Mucosa of descending colon (tissue), 3 donors: ENCODE results near the gene PRM3. TPM values are rescaled to one million over a fixed set of nuclear protein-coding genes. Genes with fewer than 3 reads are reported as not detected.

Experiments used
- ATAC-seq: fragments of 200-7000 bp; cut with Tn5 transposase; one replicate; pipeline ENCODE4 v1.9.1; 2020; ENCODE audit warnings: mild to moderate bottlenecking, moderate library complexity
- DNase-seq, 3 donors: peaks; one replicate each; pipeline ENCODE4 v3.0.0-alpha.2; 2020
- H3K36me3 ChIP-seq: fragments of 200-600 bp; one replicate; pipeline ENCODE4 v1.8.0; 2021; ENCODE audit warnings: low read depth, mild to moderate bottlenecking
- H3K4me1 ChIP-seq: fragments of 200-600 bp; one replicate; pipeline ENCODE4 v1.8.0; 2021; ENCODE audit warnings: low read depth, mild to moderate bottlenecking
- H3K4me3 ChIP-seq: fragments of 200-600 bp; one replicate; pipeline ENCODE4 v1.8.0; 2021; ENCODE audit warnings: mild to moderate bottlenecking
- H3K9me3 ChIP-seq: fragments of 200-600 bp; one replicate; pipeline ENCODE4 v1.8.0; 2021; ENCODE audit warnings: mild to moderate bottlenecking
- intact Hi-C, 2 donors: fragments of 100-400 bp; cut with DNase I in 1 of 2; cut with micrococcal nuclease in 1 of 2; formaldehyde crosslinking; loops; one replicate each; pipeline versions ENCODE4 v1.11.0 to v1.11.1; 2022; cut with DNase I, micrococcal nuclease
- total RNA-seq, 3 donors: library from RNA; stranded (reverse); fragmentation: NEBNext Ultra II Directional in 2 of 3; extraction: Animal tissue kit (Norgen Biotek cat#: 25700) in 2 of 3; gene quantifications; one replicate each; pipeline versions ENCODE4 v1.2.1 to v1.2.4, GENCODE V29; 2021 to 2023
- TF ChIP-seq, protein P1 (sequence below): fragments of 200-600 bp; IDR thresholded peaks from one replicate; pipeline ENCODE4 v1.8.0; 2022; ENCODE audit warnings: antibody characterized with exemption, mild to moderate bottlenecking
- donor health status: DM: no; HTN: no; CAD: no; lungs with moderate emphysema.
- donor health status: DM: no; HTN: no; CAD: no.
- donor health status: DM: no; HTN: yes; CAD: no.

Gene PRM3
- total RNA-seq, 3 donors from 2014 or later, result not detected

DNA sequence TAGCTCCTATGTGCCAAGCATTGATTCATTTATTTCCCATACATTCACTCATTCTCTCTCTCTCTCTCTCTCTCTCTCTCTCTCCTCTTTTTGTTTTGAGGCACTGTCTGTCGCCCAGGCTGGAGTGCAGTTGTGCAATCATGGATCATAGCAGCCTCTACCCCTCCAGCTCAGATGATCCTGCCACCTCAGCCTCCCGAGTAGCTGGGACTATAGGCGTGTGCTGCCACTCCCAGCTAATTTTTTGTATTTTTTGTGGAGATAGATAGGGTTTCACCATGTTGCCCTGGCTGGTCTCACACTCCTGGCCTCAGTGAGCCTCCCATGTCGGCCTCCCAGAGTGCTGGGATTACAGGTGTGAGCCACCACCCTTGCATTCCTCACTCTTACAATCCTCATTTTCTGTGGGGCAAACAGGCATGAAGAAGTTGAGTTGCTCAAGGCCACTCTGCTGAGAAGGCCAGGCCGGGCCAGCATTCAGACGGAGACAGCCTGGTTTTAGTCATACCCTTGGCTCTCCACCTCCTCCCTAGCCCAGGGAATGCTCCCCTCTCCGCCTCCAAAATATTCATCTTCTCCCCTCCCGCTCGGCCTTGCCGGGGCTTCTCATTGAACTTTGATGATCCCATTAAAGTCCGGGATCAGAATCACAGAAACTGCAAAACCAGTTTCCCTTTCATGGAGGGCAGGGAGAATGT lies 3.6 kb upstream of the PRM3 start:
- no peak for DNase-seq
- Histone ChIP-seq H3K4me1 (no peaks in the 10 kb centered on the region), H3K9me3 (no peaks in the 10 kb centered on the region), H3K4me3 (no peak overlapping the region), H3K36me3 (no peaks in the 10 kb centered on the region)
- intact Hi-C loops, result no loop called here
- TF ChIP-seq, protein P1, sequence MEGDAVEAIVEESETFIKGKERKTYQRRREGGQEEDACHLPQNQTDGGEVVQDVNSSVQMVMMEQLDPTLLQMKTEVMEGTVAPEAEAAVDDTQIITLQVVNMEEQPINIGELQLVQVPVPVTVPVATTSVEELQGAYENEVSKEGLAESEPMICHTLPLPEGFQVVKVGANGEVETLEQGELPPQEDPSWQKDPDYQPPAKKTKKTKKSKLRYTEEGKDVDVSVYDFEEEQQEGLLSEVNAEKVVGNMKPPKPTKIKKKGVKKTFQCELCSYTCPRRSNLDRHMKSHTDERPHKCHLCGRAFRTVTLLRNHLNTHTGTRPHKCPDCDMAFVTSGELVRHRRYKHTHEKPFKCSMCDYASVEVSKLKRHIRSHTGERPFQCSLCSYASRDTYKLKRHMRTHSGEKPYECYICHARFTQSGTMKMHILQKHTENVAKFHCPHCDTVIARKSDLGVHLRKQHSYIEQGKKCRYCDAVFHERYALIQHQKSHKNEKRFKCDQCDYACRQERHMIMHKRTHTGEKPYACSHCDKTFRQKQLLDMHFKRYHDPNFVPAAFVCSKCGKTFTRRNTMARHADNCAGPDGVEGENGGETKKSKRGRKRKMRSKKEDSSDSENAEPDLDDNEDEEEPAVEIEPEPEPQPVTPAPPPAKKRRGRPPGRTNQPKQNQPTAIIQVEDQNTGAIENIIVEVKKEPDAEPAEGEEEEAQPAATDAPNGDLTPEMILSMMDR, result no peak
- ATAC-seq, result no peak

DNA sequence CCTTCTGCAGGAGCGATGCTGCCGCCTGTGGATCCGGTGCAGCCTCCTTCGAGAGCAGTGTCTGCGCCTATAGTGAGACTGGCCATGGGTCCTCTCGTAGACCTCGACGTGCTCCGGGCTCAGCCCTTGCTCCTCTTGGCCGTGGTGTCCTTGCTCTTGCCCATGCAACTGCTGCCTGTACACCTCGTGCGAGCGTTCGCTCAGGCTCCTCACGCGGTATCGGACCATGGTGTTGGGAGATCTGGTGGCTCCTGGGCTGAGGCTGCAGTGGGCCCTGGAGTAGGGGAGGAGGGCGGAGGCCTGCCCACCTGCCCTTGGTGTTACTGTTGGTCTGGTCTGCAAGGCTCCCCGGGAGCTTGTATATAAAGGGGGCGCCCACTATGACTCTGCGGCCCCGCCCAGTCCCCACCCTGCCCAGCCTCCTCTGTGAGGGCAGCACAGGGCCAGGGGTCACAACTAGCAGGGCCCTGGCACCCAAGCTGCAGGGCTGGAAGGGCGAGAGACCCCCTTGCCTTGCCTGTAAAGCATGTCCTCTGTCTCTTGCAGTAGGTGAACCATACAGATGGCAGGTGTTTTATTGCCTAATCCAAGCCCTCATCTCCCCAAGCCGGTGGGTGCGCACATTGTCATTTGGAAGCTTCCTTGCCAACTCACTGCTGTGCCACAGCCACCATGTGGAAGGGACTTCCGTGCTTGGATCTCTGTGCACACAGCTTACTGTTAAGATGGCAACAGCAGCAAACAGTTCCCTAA lies 2.9 kb upstream of the PRM3 start, which contains the start of gene PRM2:
Gene PRM2, minus strand, starts transcription at position 338 of the 753 bp plus-strand sequence. Its CDS starts 110 bp downstream, at position 228.
- DNase-seq (no peak), ATAC-seq (no peak)
- no peaks in the 10 kb centered on the region for H3K9me3 ChIP-seq
- H3K4me1 ChIP-seq, result no peaks in the 10 kb centered on the region
- TF ChIP-seq, protein P1, result no peak
- intact Hi-C loops, result no loop called here
- no peak within 1 kb of the TSS for H3K4me3 ChIP-seq
- no peaks in the 10 kb centered on the region for H3K36me3 ChIP-seq

DNA sequence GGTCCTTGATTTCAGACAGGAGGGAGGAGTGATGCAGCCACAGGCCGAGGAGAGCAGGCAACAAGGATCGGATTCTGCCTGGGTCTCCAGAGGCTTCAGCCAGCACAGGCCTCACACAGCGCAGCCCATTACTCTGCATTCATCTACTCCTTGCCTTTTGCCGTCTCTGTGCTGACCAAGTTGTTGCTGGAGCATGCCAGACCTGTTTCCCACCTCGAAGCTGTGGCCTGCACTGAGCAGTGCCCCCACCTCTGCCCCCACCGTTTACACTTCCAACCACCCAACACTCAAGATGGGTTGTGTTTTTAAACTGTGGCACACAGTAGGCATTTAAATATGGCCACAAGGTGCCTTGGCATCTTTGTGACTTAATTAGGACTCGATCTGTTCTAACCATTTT lies 1.5 kb upstream of the PRM3 start:
- intact Hi-C loops, result no loop called here

DNA sequence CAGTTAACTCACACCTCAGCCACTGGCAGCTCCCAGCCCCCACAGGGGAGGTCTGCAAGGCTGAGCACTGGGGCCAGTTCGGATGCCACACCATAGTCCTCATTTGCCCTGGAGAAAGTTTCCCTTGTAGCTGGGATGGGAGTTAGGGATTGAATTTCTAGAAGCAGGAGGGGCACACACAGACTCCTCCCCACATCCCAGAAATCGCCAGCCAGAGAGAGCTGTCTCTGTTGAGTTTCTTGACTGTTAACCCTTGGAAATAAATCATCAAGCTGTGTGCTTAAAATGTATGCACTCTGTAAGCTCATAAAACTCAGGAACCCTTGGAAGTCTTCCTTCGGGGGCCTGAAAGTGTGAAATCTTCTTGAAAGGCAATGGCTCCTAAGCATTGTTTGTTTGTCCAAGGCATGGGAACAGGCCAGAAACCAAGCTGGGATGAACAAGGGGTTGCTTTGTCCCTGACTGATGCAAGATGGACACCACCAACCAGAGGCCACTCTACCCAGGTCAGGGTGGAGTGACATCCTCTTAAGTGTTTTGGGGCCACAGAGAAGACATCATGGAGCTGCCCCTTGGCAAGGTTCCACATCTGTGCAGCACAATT lies 394 bp upstream of the PRM3 start:
- DNase-seq (no peak), ATAC-seq (no peak)
- Histone ChIP-seq H3K4me3 (no peak overlapping the region), H3K36me3 (no peaks in the 10 kb centered on the region), H3K4me1 (no peaks in the 10 kb centered on the region), H3K9me3 (no peaks in the 10 kb centered on the region)
- TF ChIP-seq, protein P1, result no peak
- intact Hi-C loops, result no loop called here

More for the DNA sequence above, 1.5 kb upstream of the PRM3 start:
- Histone ChIP-seq H3K36me3 (no peaks in the 10 kb centered on the region), H3K9me3 (no peaks in the 10 kb centered on the region), H3K4me1 (no peaks in the 10 kb centered on the region), H3K4me3 (no peak overlapping the region)
- TF ChIP-seq, protein P1, result no peak
- ATAC-seq, result no peak
- DNase-seq, result no peak

DNA sequence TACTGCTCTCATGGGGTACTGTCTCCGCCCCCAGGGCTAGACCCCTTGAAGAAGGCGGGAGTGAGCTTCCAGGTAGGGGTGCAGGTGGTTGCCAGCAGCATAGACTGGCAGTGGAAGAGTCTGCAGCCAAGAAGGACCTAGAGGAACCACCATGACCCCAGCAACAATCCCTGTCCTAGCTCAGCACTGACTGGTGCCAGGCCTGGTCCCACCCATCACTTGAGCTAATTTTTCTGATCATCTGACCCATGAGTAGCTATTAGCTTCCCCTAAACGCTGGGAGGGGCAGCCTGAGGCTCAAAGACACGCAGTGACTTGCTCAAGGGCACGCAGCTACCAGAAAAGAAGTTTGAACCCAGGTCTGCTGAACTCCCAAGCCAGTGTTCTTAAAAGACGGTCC lies 945 bp downstream of the PRM3 start:
- intact Hi-C loops, result no loop called here
- no peaks in the 10 kb centered on the region for H3K36me3 ChIP-seq
- H3K9me3 ChIP-seq, result no peaks in the 10 kb centered on the region
- no peak overlapping the region for H3K4me3 ChIP-seq
- no peaks in the 10 kb centered on the region for H3K4me1 ChIP-seq
- TF ChIP-seq, protein P1, result no peak
- DNase-seq, result no peak
- no peak for ATAC-seq
